Stimulated activated memory B cell treated with anti-CD40 and anti-IgM and Interleukin-4, amounts not matched to agents 10 μg/mL and 1 μg/mL and 100 μg/mL, for 72 hours (primary cell): ENCODE measurements around the gene ITGB6.
A peak's percentile ranks its signal among the peaks of the same experiment; 100 is the strongest.

Source experiments
- ATAC-seq: fragments of 150-1000 bp; cut with Tn5 transposase; 2 replicates; pipeline ENCODE4 v1.10.0; 2021
- H3K27ac Mint-ChIP-seq: one replicate; pipeline ENCODE4 v1.8.0; 2022; ENCODE audit warnings: mild to moderate bottlenecking, mixed read lengths
- H3K27me3 Mint-ChIP-seq: one replicate; pipeline ENCODE4 v1.8.0; 2022; ENCODE audit warnings: mixed read lengths
- H3K36me3 Mint-ChIP-seq: one replicate; pipeline ENCODE4 v1.8.0; 2022; ENCODE audit warnings: mixed read lengths
- H3K4me1 Mint-ChIP-seq: one replicate; pipeline ENCODE4 v1.8.0; 2022; ENCODE audit warnings: mixed read lengths
- H3K4me3 Mint-ChIP-seq: one replicate; pipeline ENCODE4 v1.8.0; 2022; ENCODE audit warnings: mild to moderate bottlenecking, moderate library complexity, mixed read lengths
- H3K9me3 Mint-ChIP-seq: one replicate; pipeline ENCODE4 v1.8.0; 2022; ENCODE audit warnings: mixed read lengths

Gene ITGB6

DNA sequence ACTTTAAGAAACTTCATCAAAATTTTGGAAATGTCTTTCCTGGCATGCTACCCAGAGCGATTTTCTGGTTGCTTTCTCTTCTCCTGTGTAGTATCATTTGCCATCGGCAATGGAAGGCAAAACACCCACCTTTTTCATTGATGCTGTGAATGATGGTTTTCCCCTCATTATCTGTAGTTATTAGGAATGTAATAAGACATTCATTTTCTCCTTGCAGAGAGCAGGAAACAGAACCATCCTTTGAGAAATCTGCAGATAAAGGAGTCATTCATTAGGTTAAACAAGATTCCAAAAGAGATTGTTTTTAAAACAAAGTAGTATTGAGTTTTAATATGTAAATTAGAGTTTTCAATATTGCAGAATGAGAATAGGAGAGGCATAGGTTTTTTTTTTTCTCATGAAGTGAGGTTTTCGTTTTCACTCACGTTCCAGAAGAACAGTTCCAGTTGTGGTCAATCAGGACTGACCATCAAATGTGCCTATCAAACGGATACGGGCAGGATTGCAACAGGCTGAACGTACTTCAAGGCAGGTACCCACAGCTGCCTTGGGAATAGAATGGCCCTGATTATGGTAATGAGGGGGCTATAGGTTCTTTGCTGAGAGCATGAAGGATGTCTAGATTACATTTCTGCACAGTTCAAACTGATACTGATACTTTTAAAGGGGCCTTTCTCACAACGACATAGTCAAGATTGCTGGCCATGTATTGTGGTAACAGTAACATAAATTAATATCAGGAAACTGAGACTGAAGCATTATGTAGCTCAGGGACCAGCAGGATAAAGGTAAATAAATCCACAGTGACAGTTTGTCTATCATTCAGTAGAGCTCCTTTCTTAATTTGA lies 87.9 kb downstream of the ITGB6 start:
- Mint-ChIP-seq H3K27ac (no peak overlapping the region), H3K27me3 (peaks cover 17% of the 10 kb centered on the region), H3K9me3 (no peaks in the 10 kb centered on the region), H3K36me3 (no peaks in the 10 kb centered on the region), H3K4me3 (no peak overlapping the region), H3K4me1 (no peaks in the 10 kb centered on the region)
- peak; percentile 41 for ATAC-seq

DNA sequence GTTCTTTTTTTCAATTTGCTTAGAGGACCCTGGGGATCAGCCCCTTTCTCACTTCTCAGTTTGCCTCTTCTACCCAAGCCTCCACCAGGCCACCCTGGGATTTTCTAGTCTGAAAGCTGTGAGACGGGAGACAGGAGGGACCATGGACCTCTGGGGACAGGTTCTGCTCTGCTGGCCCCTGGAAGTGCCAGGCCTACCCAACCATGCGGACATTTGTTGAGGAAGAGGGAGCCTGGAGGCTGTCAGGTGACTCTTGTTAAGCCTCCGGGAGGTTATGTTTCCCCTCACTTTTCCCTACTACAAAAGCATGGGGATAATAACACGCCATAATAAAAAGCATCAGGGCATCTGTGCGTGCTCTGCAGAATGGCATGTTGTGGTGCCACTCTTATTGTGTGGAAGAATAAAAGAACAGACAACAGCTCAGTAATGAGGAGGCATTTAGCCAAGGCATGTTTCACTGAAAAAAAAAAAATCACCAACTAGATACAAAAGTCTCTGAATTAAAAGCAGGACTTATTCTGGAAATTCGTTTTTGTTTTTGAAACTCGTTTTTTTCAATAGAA lies 89.3 kb downstream of the ITGB6 start:
- Mint-ChIP-seq H3K4me1 (no peaks in the 10 kb centered on the region), H3K27me3 (peaks cover 17% of the 10 kb centered on the region), H3K4me3 (no peak overlapping the region), H3K27ac (no peak overlapping the region), H3K36me3 (no peaks in the 10 kb centered on the region), H3K9me3 (no peaks in the 10 kb centered on the region)
- ATAC-seq, result no peak

DNA sequence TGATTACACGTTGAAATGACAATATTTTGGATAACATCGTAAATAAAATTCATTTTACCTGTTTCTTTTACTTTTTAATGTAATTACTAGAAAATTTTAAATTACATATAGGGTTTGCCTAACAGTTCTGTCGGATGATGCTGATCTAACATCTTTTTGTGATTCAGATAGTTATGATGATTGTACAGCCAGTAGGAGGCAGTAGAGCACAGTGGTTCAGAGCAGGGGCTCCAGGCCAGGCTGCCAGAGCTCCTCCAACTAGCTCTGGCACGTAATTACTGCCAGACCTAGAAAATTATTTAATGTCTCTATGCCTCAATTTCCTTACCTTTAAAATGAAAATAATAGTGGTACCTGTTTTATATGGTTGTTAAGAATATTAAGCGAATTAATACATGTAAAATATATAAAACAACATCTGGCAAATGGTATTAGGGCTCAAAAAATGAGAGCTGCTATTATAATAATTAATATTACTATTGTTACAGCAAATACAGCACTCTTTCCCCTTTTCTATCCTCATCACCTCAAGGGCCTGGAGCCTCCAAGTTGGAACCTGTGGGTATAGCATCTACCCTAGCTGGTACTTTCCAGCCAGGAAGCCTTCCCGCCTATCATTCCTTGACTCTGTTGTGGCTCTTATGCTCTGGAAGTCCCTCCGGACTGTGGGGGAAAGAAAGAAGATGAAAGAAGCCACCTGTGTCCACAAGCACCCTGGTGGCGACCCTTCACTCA lies 90.0 kb downstream of the ITGB6 start:
- no peak overlapping the region for H3K4me3 Mint-ChIP-seq
- peaks cover 14% of the 10 kb centered on the region for H3K27me3 Mint-ChIP-seq
- ATAC-seq, result peak; percentile 64
- H3K4me1 Mint-ChIP-seq, result no peaks in the 10 kb centered on the region
- H3K9me3 Mint-ChIP-seq, result no peaks in the 10 kb centered on the region
- H3K36me3 Mint-ChIP-seq, result no peaks in the 10 kb centered on the region
- H3K27ac Mint-ChIP-seq, result no peak overlapping the region

DNA sequence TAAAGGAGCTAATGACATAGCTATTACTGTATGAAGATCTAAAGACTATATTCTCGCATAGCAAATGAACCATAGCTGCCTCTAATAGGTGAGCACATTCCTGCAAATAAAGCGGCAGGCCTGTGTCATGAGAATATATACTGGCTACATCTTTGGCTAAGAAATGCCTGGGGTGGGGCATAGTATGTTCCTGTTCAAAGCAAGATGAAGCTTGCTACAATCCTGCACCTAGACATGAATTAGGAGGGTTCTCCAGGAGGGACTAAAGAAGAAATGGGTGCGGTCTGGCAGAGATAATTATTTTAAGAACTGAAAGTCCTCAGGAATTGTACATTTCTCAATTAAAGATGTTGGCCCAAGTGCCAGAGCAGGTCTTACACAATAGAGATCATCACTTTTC lies 90.8 kb downstream of the ITGB6 start:
- Mint-ChIP-seq H3K27me3 (peaks cover 5% of the 10 kb centered on the region), H3K36me3 (no peaks in the 10 kb centered on the region), H3K27ac (no peak overlapping the region), H3K9me3 (no peaks in the 10 kb centered on the region), H3K4me3 (no peak overlapping the region), H3K4me1 (no peaks in the 10 kb centered on the region)
- no peak for ATAC-seq

DNA sequence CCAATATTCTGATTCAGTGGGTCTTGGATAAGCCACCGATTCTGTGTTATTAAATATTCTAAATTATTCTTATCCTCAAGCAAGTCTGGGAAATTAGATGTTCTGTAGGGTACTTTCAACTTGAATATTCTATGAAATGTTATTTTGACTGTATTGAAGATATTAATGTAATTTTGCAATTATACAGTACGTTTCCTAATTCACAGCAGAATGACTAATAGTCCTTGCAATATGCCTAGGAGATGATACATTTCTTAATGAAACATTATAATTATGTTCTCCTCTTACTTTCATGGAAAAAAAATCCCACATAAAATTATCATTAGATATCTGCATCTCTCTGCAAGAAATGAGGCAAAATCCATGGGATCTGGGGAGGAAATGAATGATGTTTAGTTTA lies 91.4 kb downstream of the ITGB6 start:
- H3K27me3 Mint-ChIP-seq, result peaks cover 3% of the 10 kb centered on the region
- no peaks in the 10 kb centered on the region for H3K4me1 Mint-ChIP-seq
- H3K9me3 Mint-ChIP-seq, result no peaks in the 10 kb centered on the region
- no peak overlapping the region for H3K4me3 Mint-ChIP-seq
- H3K27ac Mint-ChIP-seq, result no peak overlapping the region
- no peaks in the 10 kb centered on the region for H3K36me3 Mint-ChIP-seq
- no peak for ATAC-seq

DNA sequence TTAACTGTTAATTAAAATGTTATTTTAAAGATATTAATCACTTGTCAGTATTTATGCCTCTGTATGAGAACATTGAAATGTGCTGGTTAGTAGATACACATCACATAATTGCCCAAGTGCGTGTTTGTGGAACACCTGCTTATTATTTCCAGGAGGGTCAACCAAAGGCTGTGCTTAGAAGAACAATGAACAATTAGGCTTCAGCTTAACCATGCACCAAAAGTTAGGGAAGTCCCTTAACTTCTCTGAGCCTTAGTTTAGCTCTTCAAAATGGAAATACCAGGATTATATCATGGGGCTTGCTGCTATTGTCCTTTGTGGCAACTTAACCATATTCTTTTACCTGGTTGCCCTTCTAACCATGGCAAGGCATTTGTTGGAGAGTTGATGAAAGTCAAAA lies 94.7 kb downstream of the ITGB6 start:
- Mint-ChIP-seq H3K4me1 (peaks cover 4% of the 10 kb centered on the region), H3K27ac (no peak overlapping the region), H3K4me3 (no peak overlapping the region), H3K9me3 (no peaks in the 10 kb centered on the region), H3K36me3 (no peaks in the 10 kb centered on the region), H3K27me3 (peaks cover 14% of the 10 kb centered on the region)
- no peak for ATAC-seq

DNA sequence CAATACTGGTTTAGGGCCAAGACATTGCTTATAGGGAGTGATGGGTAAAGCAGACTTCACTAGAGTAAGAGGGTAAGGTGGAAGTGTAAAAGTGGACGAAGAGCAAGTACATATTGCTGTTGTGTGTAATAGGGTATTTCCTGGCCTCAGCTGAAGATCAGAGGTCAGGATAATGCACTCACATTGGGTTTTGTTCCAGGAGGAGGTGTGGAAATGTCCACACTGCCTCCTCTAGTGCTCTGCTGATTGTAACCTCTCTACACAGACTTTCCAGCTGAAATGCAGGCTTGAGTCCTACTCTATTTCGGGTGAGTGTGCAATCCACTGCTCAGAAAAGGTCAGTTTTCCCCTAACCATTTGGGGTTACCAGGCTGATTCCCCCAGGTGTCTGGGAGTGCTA lies 96.0 kb downstream of the ITGB6 start:
- peaks cover 4% of the 10 kb centered on the region for H3K4me1 Mint-ChIP-seq
- H3K36me3 Mint-ChIP-seq, result no peaks in the 10 kb centered on the region
- ATAC-seq, result no peak
- no peak overlapping the region for H3K4me3 Mint-ChIP-seq
- H3K27ac Mint-ChIP-seq, result no peak overlapping the region
- H3K27me3 Mint-ChIP-seq, result peaks cover 22% of the 10 kb centered on the region
- no peaks in the 10 kb centered on the region for H3K9me3 Mint-ChIP-seq

DNA sequence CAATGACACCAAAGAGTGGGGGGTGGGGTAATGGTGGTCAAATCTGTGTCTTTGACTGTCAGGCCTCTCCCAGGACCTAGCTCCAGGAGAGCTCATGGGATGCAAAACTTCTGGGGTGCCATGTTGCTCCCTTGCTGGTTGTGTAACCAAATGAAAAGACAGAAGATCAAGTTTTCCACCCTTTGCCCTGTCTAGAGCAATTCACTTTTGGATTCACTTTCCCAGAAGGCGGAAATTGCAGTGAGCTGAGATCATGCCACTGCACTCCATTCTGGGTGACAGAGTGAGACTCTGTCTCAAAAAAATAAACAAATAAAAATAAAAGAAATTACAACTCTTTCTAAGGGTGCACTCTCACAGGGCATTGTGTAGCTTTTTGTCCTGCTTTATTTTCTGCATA lies 102.7 kb downstream of the ITGB6 start:
- Mint-ChIP-seq H3K4me1 (peaks cover 4% of the 10 kb centered on the region), H3K4me3 (no peak overlapping the region), H3K27me3 (peaks cover 25% of the 10 kb centered on the region)

DNA sequence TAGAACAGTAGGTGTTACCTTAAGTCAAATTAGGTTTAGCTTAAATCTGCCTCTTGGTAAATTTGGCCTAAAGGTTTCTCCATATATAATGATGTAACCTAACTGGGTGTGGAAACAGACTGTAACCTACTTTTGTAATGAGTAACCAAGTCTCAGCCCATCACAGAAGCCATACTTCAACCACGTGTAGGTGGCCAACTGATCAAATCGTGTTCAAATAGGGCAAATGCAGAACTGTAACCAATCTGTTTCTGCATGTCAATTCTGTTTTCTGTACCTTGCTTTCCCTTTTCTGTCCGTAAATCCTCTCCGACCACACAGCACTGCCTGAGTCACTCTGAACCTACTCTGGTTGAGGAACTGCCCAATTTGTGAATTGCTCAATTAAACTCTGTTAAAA lies 103.7 kb downstream of the ITGB6 start:
- H3K4me1 Mint-ChIP-seq, result no peaks in the 10 kb centered on the region
- no peak overlapping the region for H3K27ac Mint-ChIP-seq
- H3K4me3 Mint-ChIP-seq, result no peak overlapping the region
- ATAC-seq, result peak; percentile 68
- H3K27me3 Mint-ChIP-seq, result peaks cover 25% of the 10 kb centered on the region
- H3K36me3 Mint-ChIP-seq, result no peaks in the 10 kb centered on the region
- peaks cover 11% of the 10 kb centered on the region for H3K9me3 Mint-ChIP-seq

More for the DNA sequence above, 102.7 kb downstream of the ITGB6 start:
- no peak for ATAC-seq
- no peak overlapping the region for H3K27ac Mint-ChIP-seq
- no peaks in the 10 kb centered on the region for H3K36me3 Mint-ChIP-seq
- H3K9me3 Mint-ChIP-seq, result peaks cover 10% of the 10 kb centered on the region

DNA sequence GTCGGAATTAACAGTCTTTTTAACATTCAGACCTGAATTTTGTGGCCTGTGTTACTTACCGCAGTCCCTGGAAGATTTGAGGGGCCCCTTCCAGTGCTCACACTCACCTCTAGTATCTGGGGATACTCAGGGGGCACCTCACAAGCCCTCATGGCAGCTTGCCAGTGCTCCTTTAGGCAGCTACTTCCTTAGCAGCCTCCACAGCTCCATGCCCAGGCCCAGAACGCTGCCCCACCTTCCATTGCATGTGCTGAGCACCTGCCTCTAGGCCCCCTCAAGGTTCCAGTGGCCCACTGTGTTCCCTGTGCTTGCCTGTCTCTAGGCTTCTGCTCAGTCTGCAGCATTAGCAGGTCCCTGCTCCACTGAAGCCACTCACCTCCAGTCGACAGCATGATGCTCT lies 107.6 kb downstream of the ITGB6 start:
- H3K27ac Mint-ChIP-seq, result no peak overlapping the region
- H3K4me1 Mint-ChIP-seq, result no peaks in the 10 kb centered on the region

DNA sequence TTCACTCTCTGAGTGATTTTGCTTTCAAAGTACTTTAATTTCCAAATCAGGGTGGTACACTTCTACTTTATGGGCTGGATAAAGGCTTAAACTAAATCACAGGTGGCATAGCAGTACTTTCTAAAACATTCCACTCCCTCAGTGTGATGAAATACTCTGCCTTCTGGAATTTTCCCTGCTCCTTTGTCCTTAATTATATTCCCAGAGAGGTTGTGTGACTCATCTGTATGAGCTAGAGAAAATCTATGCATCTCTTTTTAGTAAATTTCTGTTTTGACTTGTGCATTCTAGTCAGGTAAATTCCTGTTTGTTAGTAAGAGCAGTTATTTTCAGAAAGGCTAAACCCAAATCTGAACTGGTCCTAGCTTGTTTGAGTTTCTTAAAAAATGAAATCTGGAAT lies 108.7 kb downstream of the ITGB6 start:
- Mint-ChIP-seq H3K4me1 (no peaks in the 10 kb centered on the region), H3K27me3 (peaks cover 16% of the 10 kb centered on the region), H3K27ac (no peak overlapping the region), H3K4me3 (no peak overlapping the region), H3K9me3 (peaks cover 39% of the 10 kb centered on the region), H3K36me3 (no peaks in the 10 kb centered on the region)
- ATAC-seq, result no peak

More for the DNA sequence above, 107.6 kb downstream of the ITGB6 start:
- H3K27me3 Mint-ChIP-seq, result peaks cover 16% of the 10 kb centered on the region
- peaks cover 30% of the 10 kb centered on the region for H3K9me3 Mint-ChIP-seq
- H3K4me3 Mint-ChIP-seq, result no peak overlapping the region
- ATAC-seq, result no peak
- H3K36me3 Mint-ChIP-seq, result no peaks in the 10 kb centered on the region

DNA sequence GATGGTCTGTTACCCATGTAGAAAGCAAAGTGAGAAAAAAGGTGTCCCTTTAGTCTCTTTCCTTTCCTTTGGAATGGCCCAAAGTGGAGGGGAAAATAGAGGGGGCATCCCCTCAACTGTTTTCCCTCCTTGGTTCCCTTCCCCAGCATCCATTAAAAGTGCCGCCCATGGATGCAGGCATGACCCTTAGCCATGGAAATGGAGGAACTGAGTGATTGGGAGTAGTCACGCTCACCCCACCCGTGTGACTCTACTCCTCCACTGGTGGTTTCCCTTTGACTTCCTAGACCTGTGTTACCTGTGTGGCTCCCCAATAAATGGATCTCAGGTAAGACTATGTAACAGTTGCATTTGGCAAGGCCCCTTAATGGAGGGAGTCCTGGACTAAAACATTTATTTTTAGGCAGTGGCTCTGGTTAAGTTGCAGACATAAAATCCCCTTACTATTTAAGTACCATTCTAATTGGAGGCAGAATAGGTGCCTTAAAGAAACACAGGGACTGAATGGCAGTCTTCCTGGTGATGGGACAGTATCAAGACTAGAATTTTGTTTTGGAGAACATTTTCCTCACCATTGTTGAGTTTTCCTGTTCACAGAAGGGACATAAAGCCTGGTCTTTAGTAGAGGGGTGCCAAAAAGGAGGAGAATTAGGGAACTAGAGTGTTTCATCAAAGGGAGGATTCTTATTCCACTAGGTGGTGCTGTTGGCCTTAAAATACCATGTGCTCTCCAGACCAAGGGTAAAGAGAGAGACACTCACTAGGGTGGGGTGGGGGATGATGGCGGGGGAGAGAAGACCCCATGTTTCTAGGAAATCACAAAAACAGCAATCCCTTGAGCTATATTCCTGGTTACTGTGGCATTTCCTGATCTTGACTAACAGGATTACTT lies 112.0 kb downstream of the ITGB6 start:
- Mint-ChIP-seq H3K27ac (no peak overlapping the region), H3K4me3 (no peak overlapping the region), H3K4me1 (no peaks in the 10 kb centered on the region), H3K27me3 (no peaks in the 10 kb centered on the region), H3K36me3 (no peaks in the 10 kb centered on the region), H3K9me3 (peaks cover 33% of the 10 kb centered on the region)
- ATAC-seq, result no peak

DNA sequence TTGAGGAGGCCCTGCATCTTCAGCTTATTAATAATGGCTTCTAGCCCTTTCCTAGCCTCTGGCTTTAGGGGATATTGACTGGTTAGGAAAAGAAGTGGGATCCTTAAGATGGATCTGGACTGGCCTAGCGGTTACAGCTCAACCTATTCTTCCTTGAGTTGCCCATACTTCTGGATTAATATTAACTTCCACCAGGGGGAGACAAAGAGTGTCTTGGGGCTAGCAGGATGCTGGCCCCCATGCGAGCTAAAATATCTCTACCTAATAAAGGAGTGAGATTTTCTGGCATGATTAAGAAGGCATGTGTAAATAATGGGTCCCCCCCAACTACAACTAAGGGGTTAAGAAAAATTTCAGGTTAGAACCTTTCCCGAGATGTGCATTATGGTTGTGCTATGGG lies 114.4 kb downstream of the ITGB6 start:
- H3K4me1 Mint-ChIP-seq, result no peaks in the 10 kb centered on the region
- no peaks in the 10 kb centered on the region for H3K36me3 Mint-ChIP-seq
- no peaks in the 10 kb centered on the region for H3K27me3 Mint-ChIP-seq
- no peak for ATAC-seq
- peaks cover 30% of the 10 kb centered on the region for H3K9me3 Mint-ChIP-seq
- no peak overlapping the region for H3K4me3 Mint-ChIP-seq
- H3K27ac Mint-ChIP-seq, result no peak overlapping the region

DNA sequence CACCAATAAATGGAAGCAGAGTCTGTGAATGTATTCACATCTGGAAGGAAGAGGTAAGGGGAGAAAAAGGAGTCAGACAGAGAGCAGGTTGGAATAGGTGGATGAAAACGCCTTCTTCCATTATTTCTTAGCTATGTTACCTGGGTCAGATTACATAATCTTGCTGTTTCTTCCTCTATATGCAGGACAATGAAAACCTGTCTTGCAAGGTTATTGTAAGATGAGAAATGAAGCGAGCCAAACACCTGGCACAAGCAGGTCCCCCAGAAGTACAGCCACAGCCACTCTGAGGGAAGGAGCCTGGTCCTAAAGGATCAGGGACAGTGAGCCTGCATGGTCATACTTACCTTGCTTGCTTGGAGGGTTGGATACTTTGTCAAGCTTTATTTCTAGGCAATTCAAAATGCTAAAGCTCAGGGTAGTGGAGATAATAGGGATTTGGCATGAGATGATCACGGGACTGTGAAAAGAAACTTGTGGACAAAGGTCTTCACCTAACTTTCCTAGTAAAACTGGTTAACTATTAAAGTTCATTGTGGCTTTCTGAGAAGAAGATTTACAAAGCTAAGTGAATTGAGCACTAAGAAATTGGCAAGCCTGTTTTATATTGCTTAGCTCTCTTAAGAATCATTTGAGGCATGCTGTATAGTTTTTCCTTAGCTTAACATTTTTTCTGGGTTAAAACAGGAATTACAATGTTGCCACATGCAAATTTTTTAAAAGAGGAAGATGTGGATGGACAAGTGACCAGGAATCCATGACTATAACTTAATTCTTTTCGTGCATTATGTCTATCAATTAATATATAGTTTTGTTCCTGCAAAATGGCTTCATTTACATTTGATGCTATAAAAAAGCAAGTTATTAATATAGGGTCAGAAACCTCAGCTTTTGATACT lies 121.9 kb downstream of the ITGB6 start:
- H3K27ac Mint-ChIP-seq, result no peak overlapping the region
- H3K27me3 Mint-ChIP-seq, result no peaks in the 10 kb centered on the region
- no peak overlapping the region for H3K4me3 Mint-ChIP-seq
- H3K4me1 Mint-ChIP-seq, result no peaks in the 10 kb centered on the region
- ATAC-seq, result no peak
- no peaks in the 10 kb centered on the region for H3K36me3 Mint-ChIP-seq
- H3K9me3 Mint-ChIP-seq, result peaks cover 9% of the 10 kb centered on the region
